ENCODE results near the gene KLHL13. TPM values are rescaled to one million over a fixed set of nuclear protein-coding genes. Genes with fewer than 3 reads are reported as not detected.

Gene KLHL13
- total and polyA plus RNA-seq, 2 of the 8 experiments (the other 6 are each of a cell fraction or from before 2014, with no cell fraction given), result 6.4 to 12.8 TPM

DNA sequence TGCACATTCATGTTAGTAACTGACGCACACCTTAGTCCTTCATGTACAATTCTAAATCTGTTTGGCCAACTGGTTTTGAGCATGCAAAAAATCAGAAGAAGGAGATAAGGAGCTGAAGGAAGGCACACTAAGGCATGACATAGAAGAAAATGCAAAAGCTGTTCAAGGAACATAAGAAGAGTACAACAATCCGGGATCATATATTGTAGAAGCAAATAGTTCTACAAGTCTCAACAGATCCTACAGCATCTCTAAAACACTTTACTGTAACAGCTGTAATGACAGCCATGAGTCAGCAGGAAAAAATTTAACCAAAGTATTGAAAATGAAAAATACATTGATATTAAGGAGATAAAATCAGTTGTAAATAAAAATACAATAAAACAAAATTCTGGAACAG is 57.7 kb downstream of the KLHL13 start (continued):
- TF ChIP-seq CHD7 (IDR thresholded peaks at IDR 0.05; ENCODE audit: insufficient replicate concordance, low read length), result no peak

All from H1 (cell line).